Measurements from ENCODE around the gene CALN1.

The CALN1 gene

GRCh38 chr7:72190919-72191318, 221.2 kb downstream of the CALN1 start:
- no peak for DNase-seq (ENCODE audit: low read depth in 2 of 3, low spot score in 1 of 3)

GRCh38 chr7:72190146-72190545, 222.0 kb downstream of the CALN1 start:
- no peak for DNase-seq (ENCODE audit: low read depth in 2 of 3, low spot score in 1 of 3)

- DNase-seq (ENCODE audit: low read depth in 2 of 3, low spot score in 1 of 3) = no peak
These were observed 225.0 kb downstream of the CALN1 start for GRCh38 chr7:72187179-72187578.

DNA sequence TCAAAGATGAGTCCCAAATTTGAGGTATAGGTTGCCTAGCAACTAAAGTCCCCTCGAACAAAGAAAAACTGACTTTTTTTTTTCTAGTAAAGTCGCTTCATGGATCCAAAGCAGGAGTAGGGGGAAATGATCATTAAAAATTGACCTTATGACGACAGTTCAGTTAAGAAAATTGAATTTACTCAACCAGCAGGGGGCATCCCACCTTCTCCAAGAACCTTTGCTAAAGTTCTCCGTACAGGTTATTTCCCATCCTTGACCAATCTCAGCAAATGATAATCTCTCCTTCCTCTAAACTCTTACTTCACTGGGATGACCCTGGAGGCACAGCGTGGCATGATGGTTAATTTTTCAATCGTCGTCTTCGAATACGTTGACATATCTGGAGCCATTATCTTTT, 228.3 kb downstream of the CALN1 start:
- no peak for DNase-seq (ENCODE audit: low read depth in 2 of 3, low spot score in 1 of 3)

DNA sequence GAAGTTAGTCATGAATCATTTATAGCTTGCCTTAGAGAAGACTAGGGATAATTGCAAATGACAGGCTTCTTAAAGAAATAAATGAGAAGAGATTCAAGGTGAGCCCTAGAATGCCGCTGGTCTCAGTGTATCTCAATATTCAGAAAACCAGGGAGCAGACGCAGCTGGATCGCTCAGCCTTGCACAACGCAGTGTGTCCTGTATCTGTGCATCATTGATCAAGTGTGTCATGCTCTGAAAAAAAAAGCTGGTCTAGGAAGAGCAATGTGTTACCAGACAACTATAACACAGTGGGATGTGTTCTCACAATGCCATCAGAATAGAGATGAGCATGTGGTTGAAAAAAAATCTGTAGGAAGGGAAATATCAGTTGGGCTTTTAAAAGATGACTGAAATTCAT, 230.1 kb downstream of the CALN1 start:
- DNase-seq (ENCODE audit: low read depth in 2 of 3, low spot score in 1 of 3) = no peak

GRCh38 chr7:72176875-72177274, 235.3 kb downstream of the CALN1 start:
- no peak for DNase-seq (ENCODE audit: low read depth in 2 of 3, low spot score in 1 of 3)

DNA sequence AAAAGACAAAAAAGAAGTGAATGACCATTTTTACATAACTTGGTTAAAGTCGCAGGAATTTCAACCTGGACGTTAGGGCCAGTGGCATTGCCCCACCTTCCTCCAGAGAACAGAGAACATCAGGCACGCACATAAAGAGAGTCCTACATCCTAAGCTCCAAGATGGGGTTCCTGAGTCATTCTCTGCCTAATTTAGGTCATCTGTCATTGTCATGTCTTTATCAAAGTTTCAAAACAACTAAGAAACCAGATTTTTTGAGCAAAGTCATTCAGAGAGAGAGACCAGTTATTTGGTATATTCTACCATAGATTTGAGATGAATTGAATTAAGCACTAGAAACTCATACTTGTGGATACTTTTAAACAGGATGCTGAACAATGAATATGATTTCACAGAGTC, 241.7 kb downstream of the CALN1 start:
- no peak for DNase-seq (ENCODE audit: low read depth in 2 of 3, low spot score in 1 of 3)

DNA sequence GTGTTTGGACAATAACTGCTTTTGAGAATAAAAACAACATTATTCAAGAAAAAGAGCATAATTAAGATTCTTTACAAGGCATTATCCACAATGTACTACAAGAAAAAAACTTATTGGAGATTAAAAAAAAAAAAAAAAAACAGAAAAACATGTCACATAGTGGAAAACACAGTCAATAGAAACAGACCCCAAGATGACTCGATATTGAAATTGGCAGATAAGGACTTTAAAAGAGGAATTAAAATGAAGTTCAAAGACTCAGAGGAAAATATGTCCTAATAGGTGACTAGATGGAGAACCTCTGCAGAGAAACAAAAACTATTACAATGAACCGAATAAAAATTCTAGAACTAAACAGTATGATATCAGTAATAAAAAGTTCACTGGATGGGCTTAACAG, 248.9 kb downstream of the CALN1 start:
- no peak for DNase-seq (ENCODE audit: low read depth in 2 of 3, low spot score in 1 of 3)

GRCh38 chr7:72161534-72161933, 250.6 kb downstream of the CALN1 start:
- DNase-seq (ENCODE audit: low read depth in 2 of 3, low spot score in 1 of 3) = no peak

DNA sequence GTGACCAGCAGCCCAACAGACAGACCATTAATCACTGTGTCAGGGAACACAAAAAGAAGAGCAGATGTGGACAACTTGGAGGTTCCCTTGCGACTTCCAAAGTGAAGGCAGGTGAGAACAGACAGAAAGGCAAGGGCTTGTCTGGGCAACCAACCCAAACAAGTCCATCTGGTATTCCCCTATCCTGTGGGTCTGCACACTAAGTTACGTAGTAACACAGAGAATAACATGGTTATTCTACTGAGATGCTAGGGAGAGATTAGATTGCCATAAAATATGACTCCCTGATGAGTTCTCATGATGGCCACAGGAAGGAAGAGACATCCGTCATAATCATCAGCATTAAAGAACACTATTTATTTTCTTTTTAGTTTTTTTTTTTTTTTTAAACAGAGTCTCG, 252.2 kb downstream of the CALN1 start:
- DNase-seq (ENCODE audit: low read depth in 2 of 3, low spot score in 1 of 3) = no peak

DNA sequence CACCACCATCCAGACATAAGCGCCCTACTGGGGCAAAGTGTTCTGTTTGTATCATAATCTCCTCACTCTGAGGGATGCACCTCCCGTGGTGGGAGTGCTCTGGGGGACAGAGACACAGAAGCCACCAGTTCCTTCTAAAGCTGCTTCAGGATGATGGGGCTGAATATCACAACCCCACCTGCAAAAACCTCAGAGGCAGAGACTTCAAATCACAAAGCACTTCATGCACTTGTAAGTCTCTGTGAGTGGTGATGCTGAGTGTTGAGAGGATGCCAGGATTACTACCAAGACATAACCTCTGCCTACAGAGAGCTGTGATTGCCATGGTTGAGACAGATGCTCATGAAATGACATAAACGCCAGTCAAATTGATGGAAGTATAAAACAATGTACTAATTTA, 255.5 kb downstream of the CALN1 start:
- no peak for DNase-seq (ENCODE audit: low read depth in 2 of 3, low spot score in 1 of 3)

DNA sequence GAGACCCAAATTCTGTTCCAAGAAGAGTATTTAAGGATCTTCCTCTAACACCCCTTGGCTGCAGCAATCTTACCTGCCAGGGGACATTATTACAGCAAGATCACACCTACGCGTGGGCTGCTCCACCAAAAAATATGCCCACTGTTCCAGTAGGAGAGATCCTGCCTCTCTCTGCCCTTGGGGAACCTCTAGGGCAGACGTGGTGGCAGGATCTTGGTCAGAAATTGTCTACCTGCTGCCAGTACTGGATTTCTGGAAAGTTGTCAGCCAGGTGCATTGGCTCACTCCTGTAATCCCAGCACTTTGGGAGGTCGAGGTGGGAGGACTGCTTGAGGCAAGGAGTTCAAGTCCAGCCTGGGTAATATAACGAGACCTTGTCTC, 259.0 kb downstream of the CALN1 start:
- no peak for DNase-seq (ENCODE audit: low read depth in 2 of 3, low spot score in 1 of 3)

DNA sequence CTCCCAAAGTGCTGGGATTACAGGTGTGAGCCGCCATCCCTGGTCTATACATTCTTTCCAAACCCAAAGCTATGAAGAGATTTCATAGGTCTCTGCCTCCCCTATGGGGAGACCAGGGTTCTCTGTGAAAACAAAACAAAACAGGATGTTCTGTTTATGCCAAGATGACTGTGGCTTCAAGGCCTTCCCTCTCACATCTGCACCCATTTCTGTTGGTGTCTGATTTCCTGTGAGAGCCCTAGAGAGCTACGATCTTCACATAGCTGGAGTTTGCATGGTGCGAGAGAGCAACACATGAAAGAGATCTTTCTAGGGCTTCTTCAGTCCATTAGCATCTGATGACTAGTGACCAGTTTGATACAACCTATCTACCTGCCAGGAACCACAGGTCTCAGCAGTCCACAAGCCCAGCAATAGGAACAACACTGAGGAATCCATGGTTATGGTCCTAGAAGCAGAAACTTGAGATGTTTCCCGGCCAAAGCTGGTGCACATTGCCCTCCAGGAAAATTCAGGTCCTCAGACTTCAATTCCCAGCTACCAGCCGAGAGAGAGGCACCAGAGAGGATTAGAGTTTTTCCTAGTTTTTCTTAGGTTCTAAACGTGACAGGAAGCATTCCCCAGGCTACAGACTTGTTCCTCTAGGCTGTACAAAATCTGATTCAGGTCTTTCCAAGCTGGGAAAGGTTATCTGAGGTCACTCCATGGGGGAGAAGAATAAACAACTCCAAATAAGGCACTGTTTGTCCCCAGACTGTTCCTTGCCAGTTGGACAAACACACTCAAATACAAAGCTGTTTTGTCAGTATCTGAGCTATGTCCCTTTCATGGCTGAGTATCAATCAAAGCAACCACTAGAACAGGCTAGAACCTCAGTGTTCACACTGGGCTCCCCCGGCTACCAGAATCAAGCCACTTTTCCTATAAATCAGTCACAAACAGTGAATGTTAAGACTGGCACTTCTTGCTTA, 259.7 kb downstream of the CALN1 start:
- no peak for DNase-seq (ENCODE audit: low read depth in 2 of 3, low spot score in 1 of 3)

- no peak for DNase-seq (ENCODE audit: low read depth in 2 of 3, low spot score in 1 of 3)
These were observed 271.6 kb downstream of the CALN1 start for GRCh38 chr7:72140566-72140965.

DNA sequence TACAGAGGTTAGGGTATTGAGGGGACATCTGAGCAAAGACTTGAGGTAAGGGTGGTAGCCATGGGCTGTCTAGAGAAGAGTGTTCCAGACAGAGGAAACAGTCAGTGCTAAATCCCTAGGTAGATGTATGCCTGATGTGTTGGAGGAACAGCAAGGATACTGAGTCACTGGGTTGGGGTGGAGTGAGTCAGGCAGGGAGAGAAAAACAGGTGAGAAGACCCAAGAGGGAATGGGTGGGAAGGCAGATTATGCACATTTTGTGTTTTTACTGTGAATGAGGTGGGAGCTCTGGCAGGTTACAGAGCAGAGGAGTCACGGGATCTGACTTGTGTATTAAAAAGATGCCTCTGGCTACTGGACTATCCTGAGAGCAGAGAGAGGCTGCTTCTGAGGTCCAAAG, 285.0 kb downstream of the CALN1 start:
- no peak for DNase-seq (ENCODE audit: low read depth in 2 of 3, low spot score in 1 of 3)

DNA sequence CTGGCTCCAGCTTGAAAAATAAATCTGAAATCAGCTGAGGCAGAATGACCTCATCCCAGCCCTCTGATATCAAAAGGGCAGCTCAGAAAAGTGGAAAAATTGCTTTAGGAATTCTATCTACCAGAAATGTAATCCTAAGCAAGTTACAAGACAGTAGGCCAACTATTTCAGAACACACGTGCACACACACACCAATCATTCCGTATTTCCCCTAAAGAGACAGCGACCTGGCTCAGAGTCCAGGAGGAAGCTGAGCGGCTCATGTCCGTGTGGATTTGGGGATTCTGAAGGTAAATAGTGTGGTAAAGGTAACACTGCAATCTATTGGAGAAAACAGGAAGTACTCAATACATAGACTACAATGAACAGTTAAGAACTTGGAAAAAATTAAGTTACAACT, 288.2 kb downstream of the CALN1 start:
- DNase-seq (ENCODE audit: low read depth in 2 of 3, low spot score in 1 of 3) = no peak

GRCh38 chr7:72118366-72118765, 293.8 kb downstream of the CALN1 start:
- no peak for DNase-seq (ENCODE audit: low read depth in 2 of 3, low spot score in 1 of 3)

DNA sequence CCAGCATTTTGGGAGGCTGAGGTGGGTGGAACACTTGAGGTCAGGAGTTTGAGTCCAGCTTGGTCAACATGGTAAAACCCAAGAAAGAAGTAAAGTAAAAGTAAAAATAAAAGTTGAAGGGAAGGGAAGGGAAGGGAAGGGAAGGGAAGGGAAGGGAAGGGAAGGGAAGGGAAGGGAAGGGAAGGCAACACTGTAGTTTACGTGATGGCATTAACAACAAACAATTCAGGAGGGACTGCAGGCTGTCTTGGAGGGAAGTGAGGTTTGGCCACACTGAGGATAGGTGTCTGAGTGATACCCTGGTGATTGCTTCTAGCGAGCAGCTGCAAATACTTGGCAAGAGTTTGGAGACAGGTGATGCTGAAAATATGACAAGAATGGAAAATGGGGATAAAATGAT, 298.0 kb downstream of the CALN1 start:
- no peak for DNase-seq (ENCODE audit: low read depth in 2 of 3, low spot score in 1 of 3)

GRCh38 chr7:72112992-72113391, 299.1 kb downstream of the CALN1 start:
- DNase-seq (ENCODE audit: low read depth in 2 of 3, low spot score in 1 of 3) = no peak

GRCh38 chr7:72112530-72112929, 299.6 kb downstream of the CALN1 start:
- DNase-seq (ENCODE audit: low read depth in 2 of 3, low spot score in 1 of 3) = no peak

DNA sequence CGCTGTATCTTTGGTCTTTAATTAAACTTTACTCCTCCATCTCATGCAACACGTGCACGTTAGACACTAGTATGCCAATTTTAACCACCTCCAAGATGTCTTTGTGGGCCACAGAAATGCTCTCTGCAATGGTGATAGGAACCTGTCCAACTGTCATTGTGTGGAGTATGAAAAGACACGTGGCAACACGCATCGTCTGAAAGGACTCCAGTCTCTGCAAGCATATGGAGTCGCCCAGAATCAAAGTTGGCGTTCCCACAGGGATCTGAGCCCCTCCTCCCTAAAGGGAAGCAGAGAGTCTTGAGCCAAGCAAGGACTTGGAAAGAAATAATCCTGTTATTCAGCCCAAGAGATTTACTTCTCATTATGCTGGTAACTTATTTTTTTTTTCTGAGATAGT, 301.1 kb downstream of the CALN1 start:
- no peak for DNase-seq (ENCODE audit: low read depth in 2 of 3, low spot score in 1 of 3)

DNA sequence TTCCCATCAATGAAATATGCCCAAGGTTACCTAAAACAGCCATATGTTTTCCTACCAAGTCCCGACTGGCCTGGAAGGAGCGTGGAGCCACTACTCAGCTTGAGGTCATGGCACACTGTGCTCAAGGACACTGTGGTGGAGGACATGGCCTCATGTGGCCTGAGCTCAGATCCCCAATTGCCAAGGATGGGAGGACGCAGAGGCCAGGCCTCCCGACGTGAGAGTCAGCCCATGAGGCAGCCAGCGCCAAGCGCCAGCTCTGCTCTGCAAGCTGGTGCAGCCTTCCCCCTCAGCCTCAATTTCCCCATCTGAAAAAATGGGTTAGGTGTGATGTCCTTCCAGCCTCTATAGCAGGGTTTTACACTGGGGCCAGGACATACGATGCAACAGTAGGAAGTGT, 302.6 kb downstream of the CALN1 start:
- no peak for DNase-seq (ENCODE audit: low read depth in 2 of 3, low spot score in 1 of 3)

- DNase-seq (ENCODE audit: low read depth in 2 of 3, low spot score in 1 of 3) = no peak
These were observed 305.7 kb downstream of the CALN1 start for GRCh38 chr7:72106405-72106804.

Data from stimulated activated CD4-positive, alpha-beta T cell treated with anti-CD3 and anti-CD28 coated beads, Interleukin-12 subunit alpha, Interleukin-12 subunit beta, amount 100 ng/mL, for 48 hours (primary cell).